CD14-positive monocyte (primary cell): Measurements from ENCODE around the gene CDH4. TPM values are rescaled to one million over a fixed set of nuclear protein-coding genes. Genes with fewer than 3 reads are reported as not detected.

Experiments
- DNase-seq, 3 donors: peaks; one replicate each; pipeline ENCODE4 v3.0.0-alpha.2; 2011 to 2022
- H2AFZ ChIP-seq: 2 replicates; pipeline ENCODE4 v1.6.0; 2012; ENCODE audit warnings: mild to moderate bottlenecking, low read depth, low read length, inconsistent platforms; ENCODE audit not compliant: insufficient read depth, poor library complexity, severe bottlenecking
- H3K27ac ChIP-seq, 2 donors: 1 replicate in 1 of 2; 2 replicates in 1 of 2; pipeline ENCODE4 v1.5.1; 2012 to 2013; ENCODE audit warnings: low read length in 2 of 2, control low read depth in 1 of 2, inconsistent platforms in 1 of 2, low read depth in 1 of 2, mild to moderate bottlenecking in 1 of 2
- H3K27me3 ChIP-seq, 2 donors: one replicate each; pipeline versions ENCODE4 v1.6.0 to v1.6.1; 2011 to 2013; ENCODE audit warnings: low read length in 2 of 2; ENCODE audit not compliant: control insufficient read depth in 2 of 2, insufficient read depth in 2 of 2
- H3K36me3 ChIP-seq, 2 donors: replicated peaks in 1 of 2; 1 replicate in 1 of 2; 2 replicates in 1 of 2; pipeline versions ENCODE4 v1.5.1 to v1.6.1; 2012 to 2013; ENCODE audit warnings: low read length in 2 of 2, control low read depth in 1 of 2, inconsistent platforms in 1 of 2, mild to moderate bottlenecking in 1 of 2; ENCODE audit not compliant: insufficient read depth in 2 of 2, control insufficient read depth in 1 of 2
- H3K4me1 ChIP-seq, 2 donors: 1 replicate in 1 of 2; 2 replicates in 1 of 2; pipeline versions ENCODE4 v1.5.1 to v1.6.1; 2012 to 2013; ENCODE audit warnings: low read length in 2 of 2, control low read depth in 1 of 2, inconsistent platforms in 1 of 2, mild to moderate bottlenecking in 1 of 2, moderate library complexity in 1 of 2; ENCODE audit not compliant: insufficient read depth in 2 of 2, control insufficient read depth in 1 of 2
- H3K4me2 ChIP-seq: replicated peaks from 2 replicates; pipeline ENCODE3; 2012; ENCODE audit warnings: low read length, moderate library complexity, mild to moderate bottlenecking; ENCODE audit not compliant: poor library complexity, severe bottlenecking; ENCODE audit errors: extremely low read depth
- H3K4me3 ChIP-seq, 3 experiments: fragments of 200-600 bp in 1 of 3; sonication (generic) in 1 of 3; replicated peaks in 1 of 3; 1 replicate in 2 of 3; 2 replicates in 1 of 3; pipeline ENCODE4 v1.5.1; 2011 to 2013; ENCODE audit warnings: low read length in 3 of 3, mild to moderate bottlenecking in 3 of 3, control low read depth in 2 of 3, low read depth in 2 of 3, inconsistent platforms in 1 of 3, moderate library complexity in 1 of 3
- H3K79me2 ChIP-seq: 2 replicates; pipeline ENCODE4 v1.6.0; 2012; ENCODE audit warnings: mild to moderate bottlenecking, control low read depth, inconsistent platforms, low read length, moderate library complexity; ENCODE audit not compliant: insufficient read depth
- H3K9ac ChIP-seq: 2 replicates; pipeline ENCODE4 v1.6.0; 2017; ENCODE audit warnings: low read length, mild to moderate bottlenecking; ENCODE audit not compliant: insufficient read depth, poor library complexity, severe bottlenecking
- H3K9me3 ChIP-seq, 2 donors: replicated peaks in 1 of 2; 1 replicate in 1 of 2; 2 replicates in 1 of 2; pipeline versions ENCODE4 v1.5.1 to v1.6.1; 2012 to 2013; ENCODE audit warnings: low read length in 2 of 2, control low read depth in 1 of 2; ENCODE audit not compliant: control insufficient read depth in 1 of 2, insufficient read depth in 1 of 2
- H4K20me1 ChIP-seq: 2 replicates; pipeline ENCODE4 v1.6.0; 2012; ENCODE audit warnings: mild to moderate bottlenecking, low read length, control low read depth, moderate library complexity; ENCODE audit not compliant: insufficient read depth
- H3K27ac Mint-ChIP-seq, 7 donors: one replicate each; pipeline ENCODE4 v1.8.0; 2020; ENCODE audit warnings: mild to moderate bottlenecking in 7 of 7, mixed read lengths in 7 of 7, moderate library complexity in 6 of 7, inconsistent platforms in 2 of 7
- H3K27me3 Mint-ChIP-seq, 3 donors: one replicate each; pipeline ENCODE4 v1.8.0; 2021 to 2022; ENCODE audit warnings: low read depth in 3 of 3, mild to moderate bottlenecking in 3 of 3, mixed read lengths in 3 of 3, moderate library complexity in 3 of 3, inconsistent platforms in 1 of 3
- H3K36me3 Mint-ChIP-seq, 2 donors: one replicate each; pipeline ENCODE4 v1.8.0; 2020; ENCODE audit warnings: mixed read lengths in 2 of 2, inconsistent platforms in 1 of 2, mild to moderate bottlenecking in 1 of 2
- H3K4me1 Mint-ChIP-seq: one replicate; pipeline ENCODE4 v1.8.0; 2020; ENCODE audit warnings: mild to moderate bottlenecking, mixed read lengths
- H3K4me3 Mint-ChIP-seq, 2 donors: one replicate each; pipeline ENCODE4 v1.8.0; 2020; ENCODE audit warnings: mild to moderate bottlenecking in 2 of 2, mixed read lengths in 2 of 2, moderate library complexity in 1 of 2
- H3K9me3 Mint-ChIP-seq, 7 donors: one replicate each; pipeline ENCODE4 v1.8.0; 2020 to 2022; ENCODE audit warnings: mixed read lengths in 7 of 7, mild to moderate bottlenecking in 6 of 7, moderate library complexity in 6 of 7, inconsistent platforms in 2 of 7
- WGBS: methylation state at CpG from one replicate; pipeline ENCODE4 v1.1.5; 2013; ENCODE audit warnings: missing lambda C conversion rate; ENCODE audit not compliant: insufficient coverage; 5-methylcytosine and 5-hydroxymethylcytosine counted together
- intact Hi-C, 2 donors: fragments of 100-400 bp; cut with micrococcal nuclease; formaldehyde crosslinking; loops; one replicate each; pipeline versions ENCODE4 v1.15.0 to v1.15.1; 2023
- polyA plus RNA-seq, 3 donors: library from polyadenylated mRNA; depleted of rRNA in 1 of 3; unstranded in 2 of 3; stranded (reverse) in 1 of 3; fragments of 300-500 nt in 2 of 3; fragments of >200 nt in 1 of 3; fragmentation: Illumina TruSeq in 2 of 3; gene quantifications; 1 replicate in 2 of 3; 2 replicates in 1 of 3; pipeline ENCODE4 v1.2.3, GENCODE V29; 2012 to 2021
- TF ChIP-seq, protein P1 (sequence below): fragments of 200-600 bp; IDR thresholded peaks from one replicate; pipeline ENCODE4 v1.8.0; 2022; ENCODE audit warnings: antibody characterized with exemption, mild to moderate bottlenecking

CDH4 gene
- polyA plus RNA-seq, 3 donors, result not detected

DNA sequence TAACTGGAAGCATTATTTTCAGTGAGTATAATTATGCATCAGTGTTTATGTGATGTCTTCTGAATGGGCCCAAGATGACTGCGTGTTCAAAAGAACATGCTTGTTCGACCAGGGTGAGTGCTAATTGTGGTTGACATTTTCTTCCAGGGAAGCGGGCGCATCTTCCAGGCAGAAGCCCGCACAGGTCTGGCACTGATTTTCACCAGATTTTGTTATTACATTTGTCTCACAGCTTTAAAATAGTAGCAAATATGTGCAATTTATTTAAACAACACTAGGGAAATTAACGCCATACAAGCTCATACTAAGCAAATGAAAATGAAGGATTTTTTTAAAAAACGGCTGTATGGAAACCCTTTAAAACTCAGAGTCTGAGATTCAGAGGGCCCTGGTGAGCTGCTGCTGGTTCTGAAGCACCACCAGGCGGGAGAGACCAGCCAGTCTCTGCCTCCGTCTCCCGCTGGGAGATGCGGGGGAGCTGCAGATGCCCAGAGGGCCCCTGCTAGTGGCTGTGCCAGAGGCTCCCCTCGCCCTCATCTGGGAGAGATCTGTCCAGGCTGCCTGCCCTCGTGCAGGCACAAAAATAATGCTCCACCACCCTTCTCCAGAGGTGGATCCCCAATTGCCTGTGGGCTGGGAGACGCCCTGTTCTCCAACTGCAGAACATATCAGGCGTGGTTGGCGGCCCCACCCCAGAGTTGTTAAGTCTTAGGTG lies 516.7 kb downstream of the CDH4 start:
- Histone ChIP-seq H3K4me1 (no peaks in the 10 kb centered on the region), H3K36me3 (no peaks in the 10 kb centered on the region)
- H3K27me3 Mint-ChIP-seq, result peaks cover 0 to 2% (median 1%) of the 10 kb centered on the region in 3 donors

DNA sequence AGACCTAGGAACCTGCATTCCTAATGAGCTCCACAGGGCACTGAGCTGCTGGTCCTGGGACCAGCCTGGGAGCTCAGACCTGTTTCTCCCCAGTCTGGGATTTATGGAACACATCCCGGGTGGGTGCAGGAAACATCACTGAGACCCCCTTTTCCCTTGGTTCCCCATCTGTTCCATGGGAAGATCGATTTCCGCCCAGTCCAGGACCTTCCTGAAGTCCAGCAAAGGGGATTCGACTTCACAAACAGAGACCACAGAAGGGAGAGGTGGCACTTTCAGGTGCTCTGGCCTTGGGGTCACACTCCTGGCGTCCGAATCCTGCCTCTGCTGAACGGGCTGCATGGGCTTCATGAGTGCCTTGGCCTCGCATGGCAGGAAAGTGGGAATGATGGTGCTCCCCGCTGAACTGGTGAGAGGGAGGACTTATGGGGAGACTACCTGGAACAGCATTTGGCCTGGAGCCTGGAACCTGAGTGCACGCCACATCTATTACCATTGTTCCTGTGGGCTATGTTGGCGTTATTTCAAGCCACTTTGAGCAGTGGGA lies 517.3 kb downstream of the CDH4 start:
- no peaks in the 10 kb centered on the region for H3K4me1 Mint-ChIP-seq
- peaks cover 5 to 89% of the 10 kb centered on the region in 2 donors for H3K9me3 ChIP-seq
- no peak overlapping the region for H3K9ac ChIP-seq
- 88% methylated on average over 10 of the region's 11 CpGs for WGBS
- no peak overlapping the region for H3K27ac Mint-ChIP-seq
- intact Hi-C loops, result no loop called here
- no peak overlapping the region for H3K4me2 ChIP-seq
- no peaks in the 10 kb centered on the region for H4K20me1 ChIP-seq
- no peak overlapping the region for H2AFZ ChIP-seq
- H3K27ac ChIP-seq, result no peak overlapping the region
- TF ChIP-seq, protein P1, sequence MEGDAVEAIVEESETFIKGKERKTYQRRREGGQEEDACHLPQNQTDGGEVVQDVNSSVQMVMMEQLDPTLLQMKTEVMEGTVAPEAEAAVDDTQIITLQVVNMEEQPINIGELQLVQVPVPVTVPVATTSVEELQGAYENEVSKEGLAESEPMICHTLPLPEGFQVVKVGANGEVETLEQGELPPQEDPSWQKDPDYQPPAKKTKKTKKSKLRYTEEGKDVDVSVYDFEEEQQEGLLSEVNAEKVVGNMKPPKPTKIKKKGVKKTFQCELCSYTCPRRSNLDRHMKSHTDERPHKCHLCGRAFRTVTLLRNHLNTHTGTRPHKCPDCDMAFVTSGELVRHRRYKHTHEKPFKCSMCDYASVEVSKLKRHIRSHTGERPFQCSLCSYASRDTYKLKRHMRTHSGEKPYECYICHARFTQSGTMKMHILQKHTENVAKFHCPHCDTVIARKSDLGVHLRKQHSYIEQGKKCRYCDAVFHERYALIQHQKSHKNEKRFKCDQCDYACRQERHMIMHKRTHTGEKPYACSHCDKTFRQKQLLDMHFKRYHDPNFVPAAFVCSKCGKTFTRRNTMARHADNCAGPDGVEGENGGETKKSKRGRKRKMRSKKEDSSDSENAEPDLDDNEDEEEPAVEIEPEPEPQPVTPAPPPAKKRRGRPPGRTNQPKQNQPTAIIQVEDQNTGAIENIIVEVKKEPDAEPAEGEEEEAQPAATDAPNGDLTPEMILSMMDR, result no peak
- H3K4me3 ChIP-seq, result no peak overlapping the region
- no peaks in the 10 kb centered on the region for H3K79me2 ChIP-seq
- H3K9me3 Mint-ChIP-seq, result peaks cover 0 to 56% (median 35%) of the 10 kb centered on the region in 7 donors
- no peaks in the 10 kb centered on the region for H3K27me3 ChIP-seq
- no peaks in the 10 kb centered on the region for H3K4me1 ChIP-seq
- H3K36me3 Mint-ChIP-seq, result no peaks in the 10 kb centered on the region
- DNase-seq, result no peak
- H3K27me3 Mint-ChIP-seq, result peaks cover 0 to 2% (median 1%) of the 10 kb centered on the region in 3 donors
- no peaks in the 10 kb centered on the region for H3K36me3 ChIP-seq
- H3K4me3 Mint-ChIP-seq, result no peak overlapping the region

More for the DNA sequence above, 516.7 kb downstream of the CDH4 start:
- H3K4me3 ChIP-seq, result no peak overlapping the region
- no peak overlapping the region for H3K9ac ChIP-seq
- DNase-seq, result no peak
- TF ChIP-seq, protein P1, result no peak
- H3K79me2 ChIP-seq, result no peaks in the 10 kb centered on the region
- Mint-ChIP-seq H3K4me1 (no peaks in the 10 kb centered on the region), H3K36me3 (no peaks in the 10 kb centered on the region), H3K4me3 (no peak overlapping the region), H3K27ac (no peak overlapping the region), H3K9me3 (peaks cover 0 to 56% (median 36%) of the 10 kb centered on the region in 7 donors)
- no peak overlapping the region for H3K27ac ChIP-seq
- no peak overlapping the region for H3K4me2 ChIP-seq
- H3K9me3 ChIP-seq, result peaks cover 5 to 89% of the 10 kb centered on the region in 2 donors
- H4K20me1 ChIP-seq, result no peaks in the 10 kb centered on the region
- intact Hi-C loops, result no loop called here
- H3K27me3 ChIP-seq, result no peaks in the 10 kb centered on the region
- 87% methylated on average over 9 of the region's 16 CpGs for WGBS
- H2AFZ ChIP-seq, result no peak overlapping the region
